Astrocyte (in vitro differentiated cells and primary cell): ENCODE data around the gene NAB1. TPM values are rescaled to one million over a fixed set of nuclear protein-coding genes. Genes with fewer than 3 reads are reported as not detected.
"Not testable (repeated sequence)": the region's sequence is repeated elsewhere in the genome, so short reads cannot be mapped to it uniquely, and the experiment has no call there.

Source experiments
- DNase-seq: peaks from one replicate; pipeline ENCODE4 v3.0.0-alpha.2; 2010; ENCODE audit warnings: low read depth
- FAIRE-seq: peaks from 2 replicates; lab custom pipeline; 2011; peaks lifted over from hg19 to GRCh38; lab: Jason Lieb, UNC
- H2AFZ ChIP-seq: 2 replicates; pipeline ENCODE4 v1.6.0; 2012; ENCODE audit warnings: low read depth, low read length, inconsistent platforms
- H3K27ac ChIP-seq: 2 replicates; pipeline ENCODE4 v1.5.1; 2011; ENCODE audit warnings: low read depth, low read length, inconsistent platforms
- H3K27me3 ChIP-seq: 2 replicates; pipeline ENCODE4 v1.6.0; 2011; ENCODE audit warnings: low read length, inconsistent platforms; ENCODE audit not compliant: insufficient read depth
- H3K36me3 ChIP-seq: 2 replicates; pipeline ENCODE4 v1.5.1; 2011; ENCODE audit warnings: low read length, inconsistent platforms; ENCODE audit not compliant: insufficient read depth
- H3K4me1 ChIP-seq: 2 replicates; pipeline ENCODE4 v1.5.1; 2011; ENCODE audit warnings: low read length, inconsistent platforms; ENCODE audit not compliant: insufficient read depth
- H3K4me2 ChIP-seq: 2 replicates; pipeline ENCODE4 v1.6.0; 2012; ENCODE audit warnings: low read length, inconsistent platforms
- H3K4me3 ChIP-seq: 2 replicates; pipeline ENCODE4 v1.5.1; 2011; ENCODE audit warnings: low read depth, mild to moderate bottlenecking, low read length, inconsistent platforms; ENCODE audit not compliant: insufficient read depth
- H3K79me2 ChIP-seq: 2 replicates; pipeline ENCODE4 v1.6.0; 2012; ENCODE audit warnings: mild to moderate bottlenecking, low read length, inconsistent platforms; ENCODE audit not compliant: insufficient read depth
- H3K9ac ChIP-seq: 2 replicates; pipeline ENCODE4 v1.6.0; 2012; ENCODE audit warnings: mild to moderate bottlenecking, low read length, inconsistent platforms
- H3K9me3 ChIP-seq: 2 replicates; pipeline ENCODE4 v1.5.1; 2012; ENCODE audit warnings: low read depth, mild to moderate bottlenecking, low read length, inconsistent platforms; ENCODE audit not compliant: insufficient read depth
- H4K20me1 ChIP-seq: 2 replicates; pipeline ENCODE4 v1.6.0; 2012; ENCODE audit warnings: low read length, inconsistent platforms; ENCODE audit not compliant: insufficient read depth
- H3K27ac Mint-ChIP-seq: one replicate; pipeline ENCODE4 v1.8.0; 2021; ENCODE audit warnings: mild to moderate bottlenecking, mixed read lengths; ENCODE audit not compliant: unreplicated experiment
- H3K27me3 Mint-ChIP-seq: one replicate; pipeline ENCODE4 v1.8.0; 2021; ENCODE audit warnings: low read depth, mixed read lengths; ENCODE audit not compliant: unreplicated experiment
- H3K36me3 Mint-ChIP-seq: one replicate; pipeline ENCODE4 v1.8.0; 2021; ENCODE audit warnings: low read depth, mixed read lengths; ENCODE audit not compliant: unreplicated experiment
- H3K4me1 Mint-ChIP-seq: one replicate; pipeline ENCODE4 v1.8.0; 2021; ENCODE audit warnings: low read depth, mixed read lengths; ENCODE audit not compliant: unreplicated experiment
- H3K4me3 Mint-ChIP-seq: one replicate; pipeline ENCODE4 v1.8.0; 2021; ENCODE audit warnings: mild to moderate bottlenecking, moderate library complexity, mixed read lengths; ENCODE audit not compliant: unreplicated experiment
- H3K9me3 Mint-ChIP-seq: one replicate; pipeline ENCODE4 v1.8.0; 2021; ENCODE audit warnings: mild to moderate bottlenecking, mixed read lengths; ENCODE audit not compliant: unreplicated experiment
- CTCF ChIP-seq: IDR thresholded peaks from 2 replicates; pipeline ENCODE4 v1.5.1; 2011; ENCODE audit warnings: low read depth, mild to moderate bottlenecking, inconsistent platforms, low read length, moderate library complexity; ENCODE audit not compliant: insufficient read depth
- EZH2 ChIP-seq: IDR thresholded peaks from 2 replicates; pipeline ENCODE4 v1.6.1; 2012; ENCODE audit warnings: mild to moderate bottlenecking, low read length, inconsistent platforms; ENCODE audit not compliant: insufficient read depth
- total RNA-seq: library from RNA; stranded (reverse); gene quantifications from 2 replicates; pipeline ENCODE4 v1.2.1, GENCODE V29; 2021

NAB1 gene
- total RNA-seq, 1 donor from 2014 or later = 25.4 TPM

GRCh38 chr2:190701586-190701985, 52.7 kb downstream of the NAB1 start:
- Histone ChIP-seq H3K9me3 (no peaks in the 10 kb centered on the region), H3K4me2 (no peak overlapping the region), H2AFZ (no peak overlapping the region), H3K27me3 (no peaks in the 10 kb centered on the region), H3K4me3 (no peak overlapping the region), H3K4me1 (no peaks in the 10 kb centered on the region), H3K27ac (no peak overlapping the region), H3K9ac (no peak overlapping the region), H3K79me2 (no peaks in the 10 kb centered on the region), H4K20me1 (no peaks in the 10 kb centered on the region), H3K36me3 (no peaks in the 10 kb centered on the region)
- H3K9me3 Mint-ChIP-seq = no peaks in the 10 kb centered on the region
- peaks cover 4% of the 10 kb centered on the region for H3K4me1 Mint-ChIP-seq
- no peak overlapping the region for H3K27ac Mint-ChIP-seq
- H3K27me3 Mint-ChIP-seq = peaks cover 5% of the 10 kb centered on the region
- DNase-seq (no peak), FAIRE-seq (no peak)
- no peak overlapping the region for H3K4me3 Mint-ChIP-seq
- H3K36me3 Mint-ChIP-seq = no peaks in the 10 kb centered on the region
- TF ChIP-seq CTCF (no peak), EZH2 (no peak)

DNA sequence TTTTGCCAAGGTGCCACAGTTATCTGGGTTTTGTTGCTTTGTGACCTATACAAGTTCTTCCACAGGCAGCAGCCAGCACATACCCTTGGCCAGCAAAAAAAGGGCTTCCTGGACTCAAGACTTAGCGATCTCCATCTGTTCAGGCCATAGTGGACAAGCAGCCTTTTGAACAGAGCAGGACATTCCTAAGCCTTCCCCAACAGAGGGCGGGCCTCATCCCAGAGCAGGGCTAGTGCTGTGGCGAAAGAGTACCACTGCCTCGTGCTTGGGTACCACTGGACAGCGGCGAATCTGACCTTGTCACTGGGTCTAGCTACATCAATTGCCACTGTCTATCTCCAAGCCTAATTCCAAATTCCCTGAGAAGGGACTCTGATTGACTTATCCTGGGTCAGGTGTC, 56.4 kb downstream of the NAB1 start:
- no peak for TF ChIP-seq EZH2
- no peak for TF ChIP-seq CTCF
- Histone ChIP-seq H3K4me2 (no peak overlapping the region), H3K9ac (no peak overlapping the region), H3K79me2 (no peaks in the 10 kb centered on the region), H3K36me3 (no peaks in the 10 kb centered on the region), H2AFZ (no peak overlapping the region), H3K4me3 (no peak overlapping the region), H3K4me1 (no peaks in the 10 kb centered on the region), H3K27ac (no peak overlapping the region), H4K20me1 (no peaks in the 10 kb centered on the region), H3K27me3 (no peaks in the 10 kb centered on the region), H3K9me3 (no peaks in the 10 kb centered on the region)
- H3K4me1 Mint-ChIP-seq = peaks cover 5% of the 10 kb centered on the region
- FAIRE-seq (no peak), DNase-seq (no peak)
- no peak overlapping the region for H3K27ac Mint-ChIP-seq
- H3K27me3 Mint-ChIP-seq = peaks cover 5% of the 10 kb centered on the region
- no peaks in the 10 kb centered on the region for H3K36me3 Mint-ChIP-seq
- peaks cover 2% of the 10 kb centered on the region for H3K9me3 Mint-ChIP-seq
- no peak overlapping the region for H3K4me3 Mint-ChIP-seq

GRCh38 chr2:190707726-190708125, 58.8 kb downstream of the NAB1 start:
- DNase-seq (no peak), FAIRE-seq (no peak)
- Histone ChIP-seq H3K27ac (no peak overlapping the region), H3K9ac (no peak overlapping the region), H3K36me3 (no peaks in the 10 kb centered on the region), H3K4me1 (no peaks in the 10 kb centered on the region), H3K27me3 (no peaks in the 10 kb centered on the region), H4K20me1 (no peaks in the 10 kb centered on the region), H3K4me3 (no peak overlapping the region), H3K4me2 (no peak overlapping the region), H3K9me3 (no peaks in the 10 kb centered on the region), H3K79me2 (no peaks in the 10 kb centered on the region), H2AFZ (no peak overlapping the region)
- peaks cover 5% of the 10 kb centered on the region for H3K27me3 Mint-ChIP-seq
- peaks cover 14% of the 10 kb centered on the region for H3K4me1 Mint-ChIP-seq
- no peaks in the 10 kb centered on the region for H3K36me3 Mint-ChIP-seq
- H3K9me3 Mint-ChIP-seq = peaks cover 2% of the 10 kb centered on the region
- no peak overlapping the region for H3K27ac Mint-ChIP-seq
- H3K4me3 Mint-ChIP-seq = no peak overlapping the region
- TF ChIP-seq CTCF = no peak
- TF ChIP-seq EZH2 = no peak

DNA sequence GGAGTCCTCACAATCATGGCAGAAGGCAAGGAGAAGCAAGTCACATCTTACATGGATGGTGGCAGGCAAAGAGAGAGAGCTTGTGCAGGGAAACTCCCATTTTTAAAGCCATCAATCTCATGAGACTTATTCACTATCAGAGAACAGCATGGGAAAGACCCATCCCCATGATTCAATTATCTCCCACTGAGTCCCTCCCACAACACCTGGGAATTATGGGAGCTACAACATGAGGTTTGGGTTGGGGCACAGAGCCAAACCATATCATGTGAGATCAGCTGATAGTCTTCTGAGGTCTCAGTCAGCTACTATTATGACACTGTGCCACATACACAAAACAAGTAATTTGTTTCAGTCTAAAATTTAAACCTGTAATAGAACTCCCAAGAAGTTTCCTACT, 59.8 kb downstream of the NAB1 start:
- not testable (repeated sequence) for H3K36me3 ChIP-seq, H3K9ac ChIP-seq, DNase-seq, H3K4me3 ChIP-seq, H3K4me1 ChIP-seq, H3K27ac ChIP-seq, H3K27me3 ChIP-seq, H3K4me3 Mint-ChIP-seq, H4K20me1 ChIP-seq, H3K79me2 ChIP-seq, H3K27ac Mint-ChIP-seq, H3K27me3 Mint-ChIP-seq, H3K9me3 Mint-ChIP-seq, H3K36me3 Mint-ChIP-seq, FAIRE-seq, H2AFZ ChIP-seq, H3K9me3 ChIP-seq, H3K4me2 ChIP-seq
- peaks cover 22% of the 10 kb centered on the region for H3K4me1 Mint-ChIP-seq
